Immature natural killer cell (primary cell): Measurements from ENCODE around the gene IPO13. TPM values are rescaled to one million over a fixed set of nuclear protein-coding genes. Genes with fewer than 3 reads are reported as not detected.

Experiments
- DNase-seq, 3 donors: peaks; one replicate each; pipeline ENCODE4 v3.0.0; 2022; ENCODE audit warnings: mixed read lengths in 1 of 3
- H3K27ac Mint-ChIP-seq, 6 donors: one replicate each; pipeline ENCODE4 v1.8.0; 2020; ENCODE audit warnings: mixed read lengths in 6 of 6, mild to moderate bottlenecking in 5 of 6, inconsistent platforms in 4 of 6, moderate library complexity in 3 of 6
- H3K27me3 Mint-ChIP-seq, 3 donors: one replicate each; pipeline ENCODE4 v1.8.0; 2020 to 2021; ENCODE audit warnings: low read depth in 3 of 3, mild to moderate bottlenecking in 3 of 3, mixed read lengths in 3 of 3, moderate library complexity in 3 of 3, inconsistent platforms in 1 of 3
- H3K36me3 Mint-ChIP-seq, 3 donors: one replicate each; pipeline ENCODE4 v1.8.0; 2020; ENCODE audit warnings: mixed read lengths in 3 of 3, inconsistent platforms in 2 of 3, mild to moderate bottlenecking in 2 of 3
- H3K4me1 Mint-ChIP-seq, 2 donors: one replicate each; pipeline ENCODE4 v1.8.0; 2020; ENCODE audit warnings: inconsistent platforms in 2 of 2, mild to moderate bottlenecking in 2 of 2, mixed read lengths in 2 of 2, moderate library complexity in 1 of 2
- H3K4me3 Mint-ChIP-seq, 5 donors: one replicate each; pipeline ENCODE4 v1.8.0; 2020; ENCODE audit warnings: mild to moderate bottlenecking in 5 of 5, mixed read lengths in 5 of 5, inconsistent platforms in 3 of 5, moderate library complexity in 3 of 5
- H3K9me3 Mint-ChIP-seq, 6 donors: one replicate each; pipeline ENCODE4 v1.8.0; 2020; ENCODE audit warnings: mild to moderate bottlenecking in 6 of 6, mixed read lengths in 6 of 6, inconsistent platforms in 4 of 6, moderate library complexity in 3 of 6
- polyA plus RNA-seq, 3 donors: library from polyadenylated mRNA; unstranded; fragments of 300-500 nt; fragmentation: Illumina TruSeq; gene quantifications; one replicate each; pipeline ENCODE4 v1.2.3, GENCODE V29; 2021

Gene IPO13
- polyA plus RNA-seq, 3 donors from 2014 or later: 9.8 to 18.6 (median 10.3) TPM

DNA sequence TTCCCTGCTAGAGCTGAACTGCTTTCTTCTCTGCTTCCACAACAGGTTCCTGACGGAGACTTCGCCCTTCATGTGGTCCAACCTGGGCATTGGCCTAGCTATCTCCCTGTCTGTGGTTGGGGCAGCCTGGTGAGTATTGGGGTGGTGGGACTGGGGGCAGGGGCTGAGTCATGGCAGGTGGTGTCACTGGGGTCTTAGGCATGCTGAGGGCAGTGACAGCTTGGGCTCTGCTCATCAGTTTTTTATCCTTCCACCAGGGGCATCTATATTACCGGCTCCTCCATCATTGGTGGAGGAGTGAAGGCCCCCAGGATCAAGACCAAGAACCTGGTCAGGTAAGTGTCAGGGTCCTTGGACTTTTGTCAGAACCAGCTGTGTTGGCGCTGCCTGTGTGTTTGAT, 29.3 kb downstream of the IPO13 start:
- Mint-ChIP-seq H3K27me3 (peaks cover 5% of the 10 kb centered on the region in 3 donors), H3K9me3 (peaks cover 0 to 1% (median 0%) of the 10 kb centered on the region in 6 donors), H3K4me3 (peak overlapping the region; percentile 87 to 98 (median 93)), H3K4me1 (peaks cover 50 to 62% of the 10 kb centered on the region in 2 donors), H3K27ac (peak overlapping the region in 5 of 6 donors; percentile 76 to 92 (median 81)), H3K36me3 (peaks cover 8 to 24% (median 10%) of the 10 kb centered on the region in 3 donors)
- no peak for DNase-seq

DNA sequence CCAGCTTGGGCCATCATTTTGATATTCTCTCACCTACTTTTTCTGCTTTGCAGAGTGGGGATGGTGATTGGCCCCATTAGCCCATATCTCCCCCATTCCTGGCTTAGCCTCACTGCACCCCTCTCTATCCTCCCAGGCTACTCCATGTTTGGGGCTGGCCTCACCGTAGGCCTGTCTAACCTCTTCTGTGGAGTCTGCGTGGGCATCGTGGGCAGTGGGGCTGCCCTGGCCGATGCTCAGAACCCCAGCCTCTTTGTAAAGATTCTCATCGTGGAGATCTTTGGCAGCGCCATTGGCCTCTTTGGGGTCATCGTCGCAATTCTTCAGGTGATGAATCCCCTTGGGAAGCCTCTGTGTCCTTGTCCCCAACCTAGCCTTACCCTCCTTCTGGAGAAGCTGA, 30.1 kb downstream of the IPO13 start:
- H3K27ac Mint-ChIP-seq: peak overlapping the region in 2 of 6 donors; percentile 26 to 37
- H3K9me3 Mint-ChIP-seq: peaks cover 0 to 1% (median 0%) of the 10 kb centered on the region in 6 donors
- H3K27me3 Mint-ChIP-seq: peaks cover 5% of the 10 kb centered on the region in 3 donors
- H3K4me3 Mint-ChIP-seq: peak overlapping the region; percentile 28 to 97 (median 87)
- DNase-seq: no peak
- H3K4me1 Mint-ChIP-seq: peaks cover 47 to 59% of the 10 kb centered on the region in 2 donors
- peaks cover 8 to 24% (median 10%) of the 10 kb centered on the region in 3 donors for H3K36me3 Mint-ChIP-seq

- Mint-ChIP-seq H3K27ac (peak overlapping the region in 2 of 6 donors; percentile 1 to 32), H3K4me3 (peak overlapping the region; percentile 75 to 97 (median 87)), H3K9me3 (peaks cover 0 to 1% (median 0%) of the 10 kb centered on the region in 6 donors), H3K4me1 (peaks cover 47 to 59% of the 10 kb centered on the region in 2 donors), H3K36me3 (peaks cover 8 to 24% (median 10%) of the 10 kb centered on the region in 3 donors), H3K27me3 (peaks cover 3 to 5% (median 5%) of the 10 kb centered on the region in 3 donors)
- no peak for DNase-seq
These were observed 30.9 kb downstream of the IPO13 start for GRCh38 chr1:43977376-43978263.

- Mint-ChIP-seq H3K4me1 (peaks cover 47 to 59% of the 10 kb centered on the region in 2 donors), H3K9me3 (peaks cover 0 to 1% (median 0%) of the 10 kb centered on the region in 6 donors), H3K27ac (peak overlapping the region in 1 of 6 donors; percentile 67), H3K27me3 (peaks cover 3 to 5% (median 5%) of the 10 kb centered on the region in 3 donors), H3K36me3 (peaks cover 8 to 24% (median 10%) of the 10 kb centered on the region in 3 donors), H3K4me3 (peak overlapping the region; percentile 75 to 97 (median 79))
- DNase-seq: no peak
These were observed 31.5 kb downstream of the IPO13 start for GRCh38 chr1:43978264-43978550.

DNA sequence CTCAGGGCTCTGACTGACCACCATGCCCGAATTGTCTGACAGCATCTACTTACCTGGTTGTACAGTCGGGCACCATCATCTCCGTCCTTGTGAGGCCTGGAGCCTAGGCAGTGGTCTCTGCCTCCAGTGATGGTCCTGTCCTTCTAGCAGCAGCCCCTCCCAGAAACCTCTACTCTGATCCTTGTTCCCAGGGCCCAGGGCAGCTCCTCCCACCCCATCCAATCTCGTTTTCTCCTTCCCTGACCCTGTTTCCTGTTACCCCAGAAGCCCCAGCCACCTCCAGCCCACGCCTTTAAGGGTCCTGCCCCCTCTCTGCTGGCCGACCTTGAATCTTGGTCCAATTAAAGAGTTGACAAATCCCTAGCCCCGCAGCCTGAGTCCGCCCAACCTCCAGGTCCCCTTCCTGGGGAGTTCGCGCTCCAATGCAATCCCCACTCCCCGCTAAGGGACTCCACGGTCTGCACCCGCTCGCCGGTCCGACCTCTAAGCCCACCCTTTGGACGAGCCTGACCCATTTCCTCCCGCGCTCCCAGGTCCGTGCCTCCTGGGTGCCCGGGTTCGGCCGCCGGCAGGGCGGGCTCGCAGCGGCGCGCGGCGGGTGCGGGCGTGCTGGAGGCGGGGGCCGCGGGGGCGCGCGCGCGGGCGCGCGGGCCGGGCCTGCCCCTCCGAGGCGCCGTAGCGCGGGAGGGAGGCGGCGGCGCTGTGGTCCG, 32.0 kb downstream of the IPO13 start, which contains the start of gene B4GALT2:
Gene B4GALT2, plus strand, starts transcription at position 660 of the 710 bp plus-strand sequence. CDS start 1,951 bp downstream, outside the sequence.
- peak within 1 kb of the TSS; percentile 87 to 97 (median 91) for H3K4me3 Mint-ChIP-seq
- peaks cover 8 to 24% (median 10%) of the 10 kb centered on the region in 3 donors for H3K36me3 Mint-ChIP-seq
- peak; percentile 38 to 43 (median 42) for DNase-seq
- peak within 1 kb of the TSS in 5 of 6 donors; percentile 38 to 86 (median 71) for H3K27ac Mint-ChIP-seq
- peaks cover 3 to 9% (median 5%) of the 10 kb centered on the region in 3 donors for H3K27me3 Mint-ChIP-seq
- H3K9me3 Mint-ChIP-seq: peaks cover 0 to 1% (median 0%) of the 10 kb centered on the region in 6 donors
- H3K4me1 Mint-ChIP-seq: peaks cover 43 to 55% of the 10 kb centered on the region in 2 donors

DNA sequence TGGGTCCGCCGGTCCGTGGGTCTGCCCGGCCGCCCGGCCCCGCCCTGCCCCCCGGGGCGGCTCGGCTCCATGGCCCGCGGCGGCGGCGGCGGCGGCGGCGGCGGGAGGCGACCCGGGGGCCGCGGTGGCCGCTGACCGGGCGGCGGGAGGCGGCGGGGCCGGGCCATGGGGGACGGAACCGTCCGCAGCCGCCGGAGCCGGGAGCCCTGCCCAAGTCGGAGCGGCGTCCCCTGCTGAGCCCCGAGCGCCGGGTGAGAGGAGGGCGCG, 32.4 kb downstream of the IPO13 start:
- Mint-ChIP-seq H3K4me3 (no peak overlapping the region), H3K27me3 (peaks cover 3 to 9% (median 5%) of the 10 kb centered on the region in 3 donors), H3K27ac (no peak overlapping the region), H3K4me1 (peaks cover 38 to 50% of the 10 kb centered on the region in 2 donors), H3K9me3 (peaks cover 0 to 1% (median 0%) of the 10 kb centered on the region in 6 donors), H3K36me3 (peaks cover 8 to 24% (median 10%) of the 10 kb centered on the region in 3 donors)
- DNase-seq: no peak

DNA sequence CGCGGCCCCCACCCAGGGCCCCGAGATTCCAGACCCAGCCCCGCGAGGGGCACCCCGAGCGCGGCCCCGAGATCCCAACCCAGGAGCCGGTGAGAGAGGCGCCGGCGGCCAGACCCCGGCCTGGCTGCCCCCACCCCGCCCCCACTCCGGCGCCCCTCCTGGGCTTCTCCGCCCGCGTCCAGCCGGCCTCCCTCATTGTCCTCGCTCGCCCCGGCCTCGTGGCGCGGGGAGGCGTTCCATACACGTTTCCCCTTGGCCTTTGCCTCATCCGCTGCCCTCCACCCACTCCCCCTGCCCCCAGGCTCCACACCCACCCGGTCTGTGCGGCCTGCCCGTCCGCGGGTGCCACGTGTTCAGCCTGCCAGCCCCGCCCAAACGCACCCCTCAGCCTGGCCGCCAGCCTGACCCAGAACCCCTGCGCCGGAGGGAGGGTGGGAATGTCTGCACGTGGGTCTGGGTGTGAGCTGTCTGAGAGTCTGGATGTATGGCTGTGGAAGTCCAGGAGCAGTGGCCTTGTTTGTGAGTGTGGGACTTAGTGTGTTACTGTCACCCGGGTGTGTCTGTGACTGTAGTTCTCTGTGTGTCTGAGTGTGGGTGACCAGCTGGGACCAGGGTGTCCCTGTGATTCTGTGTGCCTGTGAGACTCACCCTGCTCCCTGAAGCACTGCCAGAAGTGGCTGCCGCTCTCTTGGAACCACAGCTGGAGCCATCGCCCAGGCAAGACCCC, 32.9 kb downstream of the IPO13 start:
- Mint-ChIP-seq H3K4me3 (peak overlapping the region; percentile 84 to 92 (median 89)), H3K4me1 (peaks cover 34 to 45% of the 10 kb centered on the region in 2 donors), H3K27me3 (peaks cover 3 to 9% (median 5%) of the 10 kb centered on the region in 3 donors), H3K9me3 (no peaks in the 10 kb centered on the region), H3K27ac (peak overlapping the region in 4 of 6 donors; percentile 22 to 86 (median 56)), H3K36me3 (peaks cover 8 to 24% (median 10%) of the 10 kb centered on the region in 3 donors)
- peak in 2 of 3 donors; percentile 15 to 23 for DNase-seq

DNA sequence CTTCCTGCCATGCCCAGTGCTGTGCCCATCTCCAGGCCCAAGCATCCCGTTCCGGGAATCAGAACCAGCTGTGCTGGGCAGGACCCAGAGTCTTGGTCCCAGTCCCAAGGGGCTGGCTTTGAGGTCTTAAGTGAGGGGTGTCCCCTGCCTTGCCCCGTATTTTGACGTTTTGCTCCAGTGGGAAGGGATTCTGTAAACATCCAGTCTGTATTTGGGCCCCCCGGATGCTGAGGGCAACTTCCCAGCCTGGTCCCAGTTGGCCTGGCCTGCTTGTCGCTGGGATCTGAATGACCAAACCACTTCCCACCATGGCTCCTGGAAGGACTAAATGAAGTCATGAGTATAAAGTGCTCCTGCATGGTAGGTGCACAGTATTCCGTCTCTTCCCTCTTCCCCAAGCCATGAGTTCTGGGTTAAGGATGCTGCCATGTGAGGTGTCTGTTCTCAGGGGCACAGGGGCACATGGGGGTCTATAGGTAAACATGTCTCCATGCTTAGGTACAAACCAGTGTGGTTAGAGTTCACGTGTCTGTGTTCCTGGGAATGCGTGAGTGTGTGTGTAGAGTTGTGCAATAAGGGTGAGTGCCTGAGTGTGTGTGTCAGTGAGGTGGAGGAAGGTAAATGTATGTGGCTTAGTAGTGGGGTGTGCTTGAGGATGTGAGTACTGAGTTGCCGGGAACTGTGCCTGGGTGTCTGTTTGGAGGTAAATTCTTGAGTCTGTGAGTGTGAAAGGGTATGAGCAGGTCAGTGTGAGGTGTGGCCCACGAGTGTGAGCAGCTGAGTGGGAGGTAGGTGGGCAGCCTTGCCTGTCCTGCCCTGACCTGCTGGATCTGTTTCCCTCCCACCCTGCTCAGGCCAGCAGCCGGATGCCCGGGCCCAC, 33.7 kb downstream of the IPO13 start:
- peak overlapping the region; percentile 48 to 92 (median 87) for H3K4me3 Mint-ChIP-seq
- peaks cover 2 to 6% (median 5%) of the 10 kb centered on the region in 3 donors for H3K27me3 Mint-ChIP-seq
- DNase-seq: no peak
- H3K27ac Mint-ChIP-seq: peak overlapping the region in 2 of 6 donors; percentile 0 to 73
- peaks cover 34 to 43% of the 10 kb centered on the region in 2 donors for H3K4me1 Mint-ChIP-seq
- H3K36me3 Mint-ChIP-seq: peaks cover 8 to 24% (median 10%) of the 10 kb centered on the region in 3 donors
- no peaks in the 10 kb centered on the region for H3K9me3 Mint-ChIP-seq

- peaks cover 8 to 24% (median 10%) of the 10 kb centered on the region in 3 donors for H3K36me3 Mint-ChIP-seq
- no peak overlapping the region for H3K27ac Mint-ChIP-seq
- peaks cover 2 to 6% (median 5%) of the 10 kb centered on the region in 3 donors for H3K27me3 Mint-ChIP-seq
- no peaks in the 10 kb centered on the region for H3K9me3 Mint-ChIP-seq
- no peak for DNase-seq
- no peak overlapping the region for H3K4me3 Mint-ChIP-seq
- peaks cover 28 to 37% of the 10 kb centered on the region in 2 donors for H3K4me1 Mint-ChIP-seq
These were observed 34.4 kb downstream of the IPO13 start for GRCh38 chr1:43981135-43981491.

- Mint-ChIP-seq H3K27ac (no peak overlapping the region), H3K9me3 (no peaks in the 10 kb centered on the region), H3K36me3 (peaks cover 8 to 20% (median 10%) of the 10 kb centered on the region in 3 donors), H3K4me3 (no peak overlapping the region), H3K27me3 (peaks cover 2 to 6% (median 5%) of the 10 kb centered on the region in 3 donors), H3K4me1 (peaks cover 23 to 33% of the 10 kb centered on the region in 2 donors)
- DNase-seq: no peak
These were observed 34.9 kb downstream of the IPO13 start for GRCh38 chr1:43981636-43982035.

DNA sequence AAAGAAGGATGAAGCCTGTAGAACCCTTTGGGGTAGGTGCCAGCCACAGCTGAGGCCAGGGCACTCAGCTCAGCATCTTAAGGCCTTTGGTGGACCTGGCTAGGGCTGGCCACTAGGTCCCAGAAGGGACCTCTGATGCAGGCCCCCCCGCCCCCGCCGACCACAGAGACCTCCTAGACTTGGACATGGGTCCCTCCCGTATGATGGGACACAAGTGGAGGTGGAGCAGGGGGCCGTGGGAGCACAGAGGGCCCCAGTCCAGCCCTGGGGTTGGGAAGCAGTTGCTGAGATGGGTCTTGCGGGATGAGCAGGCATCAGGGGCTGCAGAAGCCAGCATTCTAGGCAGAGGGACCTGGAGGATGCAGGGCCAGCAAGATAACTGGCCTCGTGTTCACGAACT, 35.5 kb downstream of the IPO13 start:
- H3K9me3 Mint-ChIP-seq: no peaks in the 10 kb centered on the region
- H3K4me3 Mint-ChIP-seq: no peak overlapping the region
- DNase-seq: no peak
- peaks cover 17 to 27% of the 10 kb centered on the region in 2 donors for H3K4me1 Mint-ChIP-seq
- H3K36me3 Mint-ChIP-seq: peaks cover 3 to 14% (median 7%) of the 10 kb centered on the region in 3 donors
- no peak overlapping the region for H3K27ac Mint-ChIP-seq
- H3K27me3 Mint-ChIP-seq: peaks cover 2 to 5% (median 4%) of the 10 kb centered on the region in 3 donors

DNA sequence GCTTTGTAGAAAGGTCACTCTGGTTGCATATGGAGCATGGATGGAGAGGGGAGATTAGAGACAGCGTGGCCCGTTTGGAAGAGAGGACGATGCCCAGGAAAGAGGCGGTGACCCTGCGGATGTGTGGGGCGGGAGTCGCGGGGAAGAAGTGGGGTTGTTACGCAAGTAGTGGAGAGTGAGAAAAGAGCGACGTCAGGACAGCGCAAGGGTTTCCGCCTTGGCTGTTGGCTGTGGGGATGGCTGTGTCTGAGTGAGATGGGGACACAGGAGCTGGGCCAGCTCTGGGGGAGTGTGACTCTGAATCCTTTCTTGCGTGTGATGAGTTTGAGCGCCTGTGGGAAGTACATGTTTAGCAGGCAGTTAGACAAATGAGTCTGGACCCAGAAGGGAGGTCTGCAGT, 36.1 kb downstream of the IPO13 start:
- no peak for DNase-seq
- Mint-ChIP-seq H3K4me1 (peaks cover 11 to 21% of the 10 kb centered on the region in 2 donors), H3K9me3 (no peaks in the 10 kb centered on the region), H3K36me3 (peaks cover 0 to 9% (median 4%) of the 10 kb centered on the region in 3 donors), H3K4me3 (no peak overlapping the region), H3K27ac (peak overlapping the region in 1 of 6 donors; percentile 46), H3K27me3 (peaks cover 2 to 5% (median 4%) of the 10 kb centered on the region in 3 donors)
